HG02884 (cell line): ENCODE measurements around the gene C9orf57.
A peak's percentile ranks its signal among the peaks of the same experiment; 100 is the strongest.
"Not testable (repeated sequence)": the region's sequence is repeated elsewhere in the genome, so short reads cannot be mapped to it uniquely, and the experiment has no call there.

Experiments used
- ATAC-seq: cut with Tn5 transposase; IDR thresholded peaks from one replicate; pipeline ENCODE4 v1.9.1; 2021; ENCODE audit warnings: mild to moderate bottlenecking, moderate library complexity; ENCODE audit not compliant: unreplicated experiment

The C9orf57 gene

DNA sequence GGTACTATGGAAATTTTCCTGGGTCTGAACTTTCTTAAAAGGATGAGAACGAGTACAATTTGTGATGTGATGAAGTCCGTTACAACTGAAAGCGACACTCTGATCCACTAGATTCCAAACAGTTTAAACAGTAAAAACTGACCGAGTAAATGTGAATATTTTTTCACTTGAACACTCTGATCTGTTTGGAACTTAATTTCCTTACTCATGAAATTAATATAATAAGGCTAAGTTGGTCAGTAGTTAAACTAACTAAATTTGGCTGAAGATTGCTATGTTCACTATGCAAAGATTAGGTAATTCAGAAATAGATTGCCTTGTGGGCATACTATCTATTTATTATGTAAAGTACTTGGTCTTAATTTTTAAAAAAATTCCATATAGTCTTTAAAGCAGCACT is at the start of gene C9orf57:
C9orf57 (minus strand) TSS at position 101 of the 400 bp plus-strand sequence. CDS start 1,282 bp downstream, outside the sequence.
- ATAC-seq: no peak

DNA sequence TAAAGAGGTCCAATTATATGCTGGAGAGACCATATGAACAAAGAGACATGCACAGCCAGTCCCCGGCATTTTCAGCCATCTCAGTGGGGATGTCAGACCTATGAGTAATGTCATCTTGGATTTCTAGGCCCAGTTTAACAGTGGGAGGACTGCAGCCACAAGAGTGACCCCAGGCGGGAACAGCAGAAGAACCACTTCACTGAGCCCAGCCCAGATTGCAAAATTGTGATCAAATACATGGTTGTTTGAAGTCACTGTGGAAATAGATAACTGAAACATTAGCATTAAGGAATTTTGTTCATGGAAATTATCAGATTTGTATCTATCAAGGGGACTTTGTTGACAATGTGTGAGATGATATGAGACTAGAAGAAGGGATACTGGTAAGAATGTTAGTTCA is 42.1 kb upstream of the C9orf57 start:
- no peak for ATAC-seq

DNA sequence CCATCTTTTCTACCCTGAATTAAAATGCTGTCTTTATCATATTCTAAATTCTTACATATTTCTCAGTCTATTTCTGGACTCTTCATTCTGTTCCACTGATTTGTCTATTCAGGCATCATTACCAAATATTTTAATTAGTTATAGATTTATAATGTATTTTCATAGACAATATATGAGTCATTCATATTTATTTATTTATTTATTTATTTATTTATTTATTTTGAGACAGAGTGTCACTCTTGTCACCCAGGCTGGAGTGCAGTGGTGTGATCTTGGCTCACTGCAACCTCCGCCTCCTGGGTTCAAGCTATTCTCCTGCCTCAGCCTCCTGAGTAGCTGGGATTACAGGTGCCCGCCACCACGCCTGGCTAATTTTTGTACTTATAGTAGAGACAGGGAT is 35.1 kb upstream of the C9orf57 start:
- ATAC-seq: not testable (repeated sequence)

GRCh38 chr9:72092820-72093219 is 32.4 kb upstream of the C9orf57 start:
- ATAC-seq: no peak

DNA sequence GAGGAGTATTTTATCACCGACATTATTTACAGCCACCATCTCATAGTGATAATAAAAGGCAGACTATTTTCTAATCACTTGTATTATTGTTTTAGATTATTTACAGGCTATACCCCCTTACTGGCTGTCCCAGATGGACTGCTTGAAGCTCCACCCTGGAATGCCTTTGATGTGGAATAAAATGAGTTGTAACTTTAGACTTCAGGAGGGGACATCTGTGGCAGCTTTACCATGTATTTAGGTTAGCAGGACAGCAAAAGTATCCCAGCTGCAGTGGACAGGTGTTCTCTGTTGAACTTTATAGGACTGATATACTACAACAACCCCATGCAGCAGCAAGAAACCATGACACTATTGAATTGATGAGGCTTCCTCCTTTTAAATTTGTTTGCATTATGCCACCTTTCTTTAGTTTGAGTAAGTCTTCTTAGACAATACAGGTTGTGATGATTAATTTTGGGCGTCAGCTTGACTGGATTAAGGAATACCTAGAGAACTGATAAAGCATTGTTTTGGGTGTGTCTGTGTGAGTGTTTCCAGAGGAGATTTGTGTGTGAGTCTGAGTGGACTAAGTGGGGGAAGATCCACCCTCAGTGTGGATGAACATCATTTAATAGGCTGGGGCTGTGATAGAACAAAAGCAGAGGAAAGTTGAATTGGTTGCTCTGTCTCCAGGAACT is 29.2 kb upstream of the C9orf57 start:
- no peak for ATAC-seq

GRCh38 chr9:72082536-72082935 is 22.1 kb upstream of the C9orf57 start:
- ATAC-seq: no peak

DNA sequence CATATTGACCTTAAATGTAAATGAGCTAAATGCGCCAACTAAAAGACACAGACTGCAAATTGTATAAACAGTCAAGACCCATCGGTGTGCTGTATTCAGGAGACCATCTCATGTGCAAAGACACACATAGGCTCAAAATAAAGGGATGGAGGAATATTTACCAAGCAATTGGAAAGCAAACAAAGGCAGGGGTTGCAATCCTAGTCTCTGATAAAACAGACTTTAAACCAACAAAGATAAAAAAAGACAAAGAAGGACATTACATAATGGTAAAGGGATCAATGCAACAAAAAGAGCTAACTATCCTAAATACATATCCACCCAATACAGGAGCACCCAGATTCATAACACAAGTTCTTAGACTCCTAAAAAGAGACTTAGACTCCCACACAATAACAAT is 14.3 kb upstream of the C9orf57 start:
- ATAC-seq: not testable (repeated sequence)

DNA sequence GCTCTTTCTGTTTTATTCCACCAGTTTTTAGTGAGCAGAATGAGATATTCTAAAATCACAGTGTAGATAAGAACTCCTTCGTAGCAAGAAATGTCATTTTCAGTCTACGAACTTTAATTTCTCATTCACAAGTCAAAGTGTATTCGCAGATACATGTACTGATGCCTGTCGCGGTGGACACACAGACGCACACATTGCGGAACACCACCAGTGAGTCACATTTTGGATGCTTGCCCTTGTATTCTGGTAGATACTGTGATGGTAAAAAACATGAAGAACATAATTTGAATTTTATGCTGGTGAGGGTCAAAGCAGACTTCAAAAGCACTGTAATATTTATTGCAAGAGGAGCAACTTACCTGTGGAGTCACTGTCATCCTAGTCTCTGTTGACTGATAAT is 4.7 kb upstream of the C9orf57 start:
- no peak for ATAC-seq

DNA sequence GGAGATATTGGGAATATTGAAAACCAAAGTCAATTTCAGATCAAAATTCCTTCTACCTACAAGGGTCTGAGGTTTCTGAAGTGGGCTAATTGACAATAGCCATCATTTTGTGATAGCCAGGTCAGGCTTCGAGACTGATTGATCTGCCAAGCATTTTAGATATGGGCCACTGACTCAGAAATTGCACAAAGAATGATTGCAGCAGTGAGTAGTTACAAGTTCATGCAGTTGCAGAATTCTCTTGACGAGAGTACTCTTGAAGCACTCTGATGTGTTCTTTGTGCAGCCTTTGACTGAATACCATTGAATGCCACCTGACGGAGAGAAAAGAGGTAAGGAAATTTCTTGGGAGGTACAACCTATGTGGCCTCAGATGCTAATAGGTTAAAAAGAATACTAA is 8.3 kb downstream of the C9orf57 start:
- ATAC-seq: no peak

DNA sequence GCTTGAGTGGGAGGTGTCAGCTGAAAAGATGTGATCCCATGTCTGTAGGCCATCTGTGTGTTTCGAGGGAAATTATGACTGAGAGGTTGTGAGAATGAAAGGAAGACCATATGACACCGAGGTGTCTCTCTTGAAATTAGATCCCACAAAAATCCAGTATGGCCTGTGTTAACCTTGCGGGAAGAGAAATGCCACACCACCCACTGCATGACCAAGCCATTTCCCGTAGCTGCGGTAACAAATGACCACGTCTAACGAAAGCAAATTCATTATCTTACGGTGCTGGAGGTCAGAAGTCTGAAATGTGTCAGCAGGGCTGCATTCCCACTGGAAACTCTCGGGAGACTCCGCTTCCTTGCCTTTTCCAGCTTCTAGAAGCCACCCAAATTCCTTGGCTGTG is 11.6 kb downstream of the C9orf57 start:
- ATAC-seq: no peak

DNA sequence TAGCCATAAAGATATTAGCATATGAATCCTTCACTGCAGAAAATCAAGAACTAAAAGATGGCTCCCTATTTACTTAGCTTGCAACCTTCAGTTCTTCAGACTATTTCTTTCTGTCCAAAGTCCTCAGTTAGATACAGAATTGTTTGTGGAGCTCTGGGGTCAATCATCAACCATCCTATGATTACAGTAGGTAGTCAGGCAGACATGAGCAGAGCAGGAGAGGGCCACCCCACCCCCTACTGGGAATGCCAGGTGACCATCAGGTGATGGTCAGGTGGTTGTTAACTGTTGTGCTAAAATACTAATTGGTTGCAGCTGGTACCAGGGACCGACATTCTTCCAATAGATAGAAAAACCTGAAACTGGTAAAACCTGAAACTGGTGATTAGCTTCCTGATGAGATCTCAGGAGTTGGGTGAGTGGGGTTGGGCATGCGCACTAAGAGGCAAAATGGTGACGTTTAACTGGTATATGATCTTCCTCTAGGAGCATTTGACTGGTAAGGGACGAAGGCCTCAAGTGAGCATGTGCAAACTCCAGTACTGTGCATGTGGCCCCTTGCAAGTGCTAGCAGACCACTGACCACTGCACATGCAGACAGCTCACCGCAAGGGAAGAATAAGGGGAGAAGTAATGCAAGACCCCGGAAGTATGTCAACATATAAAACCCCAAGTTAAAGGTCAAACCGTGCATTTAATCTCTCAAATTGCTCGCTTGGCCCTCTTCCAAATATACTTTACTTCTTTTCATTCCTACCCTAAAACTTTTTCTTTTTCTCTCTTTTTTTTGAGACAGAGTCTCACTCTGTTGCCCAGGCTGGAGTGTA is 13.6 kb downstream of the C9orf57 start:
- no peak for ATAC-seq

DNA sequence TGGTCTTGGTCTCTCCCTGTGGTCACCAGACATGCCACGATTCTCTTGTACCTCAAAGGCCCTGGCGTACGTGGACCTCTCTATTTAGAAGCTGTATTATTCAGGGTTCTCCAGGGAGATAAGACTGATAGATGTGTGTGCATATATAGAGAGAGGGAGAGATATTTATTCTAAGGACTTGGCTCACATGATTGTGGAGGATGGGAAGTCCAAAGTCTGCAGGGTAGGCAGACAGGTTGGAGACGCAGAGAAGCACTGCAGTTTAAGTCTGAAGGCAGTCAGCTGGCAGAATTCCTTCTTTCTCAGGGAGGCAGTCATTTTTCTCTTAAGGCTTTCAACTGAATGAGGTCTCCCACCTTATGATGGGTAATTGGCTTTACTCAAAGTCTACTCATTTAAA is 16.3 kb downstream of the C9orf57 start:
- ATAC-seq: no peak

- ATAC-seq: no peak
Observed at GRCh38 chr9:72043576-72043975, 16.8 kb downstream of the C9orf57 start.

- ATAC-seq: no peak
Observed at GRCh38 chr9:72042928-72043327, 17.5 kb downstream of the C9orf57 start.

DNA sequence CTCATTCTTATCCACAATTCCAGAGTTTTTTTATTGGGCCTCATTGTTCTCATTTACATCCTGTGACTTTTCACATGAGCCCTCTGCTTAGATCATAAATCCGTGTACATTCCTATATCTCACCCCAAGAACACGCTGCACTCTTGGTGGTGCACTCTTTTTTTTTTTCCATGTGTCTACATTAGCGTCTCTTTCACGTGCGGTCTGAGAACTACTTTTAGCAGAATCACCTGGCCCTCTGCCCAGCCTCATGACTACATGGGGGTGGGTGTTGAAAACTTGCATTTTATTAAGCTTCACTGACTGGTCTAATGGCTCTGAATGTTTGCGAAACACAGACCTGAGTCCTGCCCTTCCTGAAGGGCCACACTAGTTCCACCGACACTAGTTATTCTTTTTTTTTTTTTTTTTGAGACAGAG is 18.6 kb downstream of the C9orf57 start:
- ATAC-seq: no peak

- ATAC-seq: no peak
Observed at GRCh38 chr9:72041369-72041768, 19.0 kb downstream of the C9orf57 start.

DNA sequence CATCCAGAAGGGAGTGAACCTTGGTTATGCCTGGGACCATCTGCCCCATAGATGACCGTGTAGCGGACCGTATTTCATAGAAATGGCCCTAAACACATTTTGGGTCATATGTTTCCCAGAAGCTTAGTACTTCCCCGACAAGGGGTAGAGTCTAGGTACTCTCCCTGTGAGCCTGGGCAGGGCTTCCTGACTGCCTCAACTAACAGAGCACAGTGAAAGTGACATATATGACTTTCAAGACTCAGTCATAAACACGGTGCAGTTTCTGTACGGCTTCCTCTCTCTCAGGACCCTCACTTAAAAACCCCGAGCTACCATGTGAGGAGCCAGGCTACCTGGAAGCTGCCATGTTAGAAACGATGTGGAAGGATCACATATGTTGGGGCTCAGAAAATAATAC is 20.9 kb downstream of the C9orf57 start:
- ATAC-seq: no peak

GRCh38 chr9:72038890-72039410 is 21.5 kb downstream of the C9orf57 start:
- peak; percentile 81 for ATAC-seq

DNA sequence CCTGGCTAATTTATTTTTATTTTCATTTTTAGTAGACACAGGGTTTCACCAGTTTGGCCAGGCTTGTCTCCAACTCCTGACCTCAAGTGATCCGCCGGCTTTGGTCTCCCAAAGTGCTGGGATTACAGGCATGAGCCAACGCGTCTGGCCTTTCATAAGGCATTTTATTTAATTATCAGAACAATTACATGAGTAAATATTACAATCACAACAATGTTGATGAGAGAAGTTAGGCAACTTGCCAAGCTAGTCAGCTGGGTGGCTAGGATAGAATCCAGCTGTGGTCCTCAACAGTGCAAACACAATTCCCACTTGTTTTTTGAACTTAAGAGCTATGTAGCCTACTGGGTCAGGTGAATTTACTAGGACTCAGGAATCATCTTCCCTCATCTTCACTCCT is 22.0 kb downstream of the C9orf57 start:
- no peak for ATAC-seq

- no peak for ATAC-seq
Observed at GRCh38 chr9:72037571-72037970, 22.8 kb downstream of the C9orf57 start.

- ATAC-seq: no peak
Observed at GRCh38 chr9:72030767-72031166, 29.6 kb downstream of the C9orf57 start.

- ATAC-seq: no peak
Observed at GRCh38 chr9:72029986-72030385, 30.4 kb downstream of the C9orf57 start.
